H9 (cell line): ENCODE data around the gene LRCOL1. TPM values are rescaled to one million over a fixed set of nuclear protein-coding genes. Genes with fewer than 3 reads are reported as not detected.

Experiments
- DNase-seq: peaks from one replicate; pipeline ENCODE4 v3.0.0-alpha.2; 2017
- H2AFZ ChIP-seq: one replicate; pipeline ENCODE4 v1.6.1; 2013; ENCODE audit warnings: mild to moderate bottlenecking, low read length, control low read depth, moderate library complexity
- H2AK5ac ChIP-seq: 2 replicates; pipeline ENCODE4 v1.6.1; 2013; ENCODE audit warnings: low read length, control low read depth, mixed read lengths; ENCODE audit not compliant: insufficient read length
- H2BK120ac ChIP-seq: one replicate; pipeline ENCODE4 v1.6.1; 2013; ENCODE audit warnings: low read depth, mild to moderate bottlenecking, low read length, control low read depth, inconsistent platforms; ENCODE audit not compliant: poor library complexity, severe bottlenecking
- H2BK12ac ChIP-seq: 2 replicates; pipeline ENCODE4 v1.6.1; 2013; ENCODE audit warnings: low read length, control low read depth, mixed read lengths, low read depth; ENCODE audit not compliant: insufficient read length
- H2BK15ac ChIP-seq: 2 replicates; pipeline ENCODE4 v1.6.1; 2013; ENCODE audit warnings: low read depth, low read length, control low read depth
- H2BK20ac ChIP-seq: one replicate; pipeline ENCODE4 v1.6.1; 2013; ENCODE audit warnings: low read depth, mild to moderate bottlenecking, low read length, control low read depth, inconsistent platforms; ENCODE audit not compliant: poor library complexity, severe bottlenecking
- H2BK5ac ChIP-seq: 2 replicates; pipeline ENCODE4 v1.6.1; 2013; ENCODE audit warnings: low read length, control low read depth, mixed read lengths; ENCODE audit not compliant: insufficient read length
- H3K14ac ChIP-seq: 2 replicates; pipeline ENCODE4 v1.6.1; 2013; ENCODE audit warnings: low read length, control low read depth; ENCODE audit not compliant: insufficient read depth
- H3K18ac ChIP-seq: 2 replicates; pipeline ENCODE4 v1.6.1; 2013; ENCODE audit warnings: low read depth, mild to moderate bottlenecking, mixed read lengths, low read length, control low read depth; ENCODE audit not compliant: insufficient read length
- H3K23ac ChIP-seq: 2 replicates; pipeline ENCODE4 v1.6.1; 2013; ENCODE audit warnings: low read length, control low read depth, mixed read lengths, low read depth; ENCODE audit not compliant: insufficient read length
- H3K23me2 ChIP-seq: 2 replicates; pipeline ENCODE4 v1.6.1; 2013; ENCODE audit warnings: low read depth, mild to moderate bottlenecking, mixed read lengths, low read length, control low read depth; ENCODE audit not compliant: insufficient read length, poor library complexity, severe bottlenecking
- H3K27ac ChIP-seq: 2 replicates; pipeline ENCODE4 v1.5.1; 2013; ENCODE audit warnings: low read length, control low read depth, mixed read lengths, low read depth; ENCODE audit not compliant: insufficient read length
- H3K27me3 ChIP-seq: 2 replicates; pipeline ENCODE4 v1.6.1; 2013; ENCODE audit warnings: low read length, control low read depth, inconsistent platforms; ENCODE audit not compliant: insufficient read depth
- H3K4ac ChIP-seq: 2 replicates; pipeline ENCODE4 v1.6.1; 2013; ENCODE audit warnings: low read depth, mild to moderate bottlenecking, control low read depth, inconsistent platforms, low read length, moderate library complexity
- H3K4me1 ChIP-seq: 2 replicates; pipeline ENCODE4 v1.6.1; 2013; ENCODE audit warnings: low read length, control low read depth, inconsistent platforms; ENCODE audit not compliant: insufficient read depth
- H3K4me2 ChIP-seq: 2 replicates; pipeline ENCODE4 v1.6.1; 2013; ENCODE audit warnings: low read length, control low read depth, mixed read lengths; ENCODE audit not compliant: insufficient read length, insufficient read depth
- H3K56ac ChIP-seq: 2 replicates; pipeline ENCODE4 v1.6.1; 2013; ENCODE audit warnings: low read depth, mild to moderate bottlenecking, mixed read lengths, low read length, control low read depth; ENCODE audit not compliant: insufficient read length
- H3K79me1 ChIP-seq: 2 replicates; pipeline ENCODE4 v1.6.1; 2013; ENCODE audit warnings: low read depth, mild to moderate bottlenecking, moderate library complexity, low read length, control low read depth, inconsistent platforms; ENCODE audit not compliant: insufficient read depth, poor library complexity, severe bottlenecking
- H3K79me2 ChIP-seq: 2 replicates; pipeline ENCODE4 v1.6.1; 2013; ENCODE audit warnings: low read length, control low read depth, inconsistent platforms; ENCODE audit not compliant: insufficient read depth
- H3K9ac ChIP-seq: 2 replicates; pipeline ENCODE4 v1.6.1; 2013; ENCODE audit warnings: low read length, control low read depth, mixed read lengths; ENCODE audit not compliant: insufficient read length; ENCODE audit errors: extremely low read depth
- H3K9me3 ChIP-seq: one replicate; pipeline ENCODE4 v1.6.1; 2013; ENCODE audit warnings: low read depth, low read length, inconsistent platforms; ENCODE audit not compliant: control insufficient read depth
- H3T11ph ChIP-seq: one replicate; pipeline ENCODE4 v1.6.1; 2013; ENCODE audit warnings: mild to moderate bottlenecking, low read length, control low read depth, inconsistent platforms
- H4K20me1 ChIP-seq: one replicate; pipeline ENCODE4 v1.6.1; 2013; ENCODE audit not compliant: control insufficient read depth, insufficient read length, insufficient read depth
- H4K5ac ChIP-seq: 2 replicates; pipeline ENCODE4 v1.6.1; 2013; ENCODE audit warnings: low read depth, mild to moderate bottlenecking, mixed read lengths, low read length, control low read depth; ENCODE audit not compliant: insufficient read length
- H4K8ac ChIP-seq: replicated peaks from 2 replicates; pipeline ENCODE4 v1.6.1; 2013; ENCODE audit warnings: low read length, control low read depth, mixed read lengths, low read depth; ENCODE audit not compliant: insufficient read length
- H4K91ac ChIP-seq: 2 replicates; pipeline ENCODE4 v1.6.1; 2013; ENCODE audit warnings: low read depth, mild to moderate bottlenecking, moderate library complexity, mixed read lengths, low read length, control low read depth; ENCODE audit not compliant: insufficient read length
- H3K27ac Mint-ChIP-seq, 3 experiments: 2 replicates in 2 of 3; 3 replicates in 1 of 3; pipeline ENCODE4 v1.8.0; 2020 to 2021; ENCODE audit warnings: mixed read lengths in 3 of 3, mild to moderate bottlenecking in 1 of 3, moderate library complexity in 1 of 3
- H3K27me3 Mint-ChIP-seq: 2 replicates; pipeline ENCODE4 v1.8.0; 2021; ENCODE audit warnings: low read depth, mild to moderate bottlenecking, moderate library complexity, mixed read lengths
- H3K36me3 Mint-ChIP-seq, 3 experiments: 2 replicates in 2 of 3; 3 replicates in 1 of 3; pipeline ENCODE4 v1.8.0; 2020 to 2021; ENCODE audit warnings: low read depth in 3 of 3, mixed read lengths in 3 of 3; ENCODE audit not compliant: insufficient read depth in 1 of 3
- H3K4me1 Mint-ChIP-seq, 2 experiments: 2 replicates each; pipeline ENCODE4 v1.8.0; 2020; ENCODE audit warnings: mixed read lengths in 2 of 2
- H3K4me3 Mint-ChIP-seq, 2 experiments: 2 replicates in 1 of 2; 3 replicates in 1 of 2; pipeline ENCODE4 v1.8.0; 2020 to 2021; ENCODE audit warnings: mild to moderate bottlenecking in 2 of 2, mixed read lengths in 2 of 2, moderate library complexity in 1 of 2
- H3K9me3 Mint-ChIP-seq, 2 experiments: 2 replicates in 1 of 2; 3 replicates in 1 of 2; pipeline ENCODE4 v1.8.0; 2020; ENCODE audit warnings: mild to moderate bottlenecking in 2 of 2, mixed read lengths in 2 of 2, moderate library complexity in 1 of 2
- CTCF ChIP-seq: fragments of 200-600 bp; sonication (generic); conservative IDR thresholded peaks from 3 replicates; pipeline ENCODE4 v1.8.0; 2021; ENCODE audit warnings: antibody characterized with exemption, mild to moderate bottlenecking
- WGBS: extraction: QIAGEN DNeasy Blood & Tissue Kit; methylation state at CpG from one replicate; pipeline ENCODE4 v1.1.7; 2013; ENCODE audit warnings: missing lambda C conversion rate, low lambda C conversion rate, mixed read lengths; ENCODE audit not compliant: insufficient read length; ENCODE audit errors: extremely low coverage; 5-methylcytosine and 5-hydroxymethylcytosine counted together
- total RNA-seq: library from RNA; stranded (reverse); gene quantifications from 2 replicates; pipeline ENCODE4 v1.2.1, GENCODE V29; 2021

Gene LRCOL1
- total RNA-seq, 1 experiment from 2014 or later, result not detected

- H2BK120ac ChIP-seq, result no peak overlapping the region
- no peak overlapping the region for H3K14ac ChIP-seq
- no peaks in the 10 kb centered on the region for H4K20me1 ChIP-seq
- H3K9me3 ChIP-seq, result peaks cover 4% of the 10 kb centered on the region
- H3K79me1 ChIP-seq, result no peaks in the 10 kb centered on the region
- DNase-seq, result no peak
- no peak for TF ChIP-seq CTCF
- peaks cover 16% of the 10 kb centered on the region for H3K27me3 ChIP-seq
- H2BK20ac ChIP-seq, result no peak overlapping the region
- no peak overlapping the region for H3K27ac ChIP-seq
- H3K56ac ChIP-seq, result no peak overlapping the region
- H3T11ph ChIP-seq, result no peak overlapping the region
- H2AFZ ChIP-seq, result no peak overlapping the region
- Mint-ChIP-seq H3K27ac (no peak overlapping the region), H3K36me3 (peaks cover 0 to 3% (median 3%) of the 10 kb centered on the region in 3 experiments; a peak in 3 of 7 replicates), H3K27me3 (peaks cover 95% of the 10 kb centered on the region), H3K4me1 (peaks cover 9 to 11% of the 10 kb centered on the region in 2 experiments), H3K4me3 (no peak overlapping the region), H3K9me3 (peaks cover 7 to 10% of the 10 kb centered on the region in 2 experiments)
- no peaks in the 10 kb centered on the region for H3K4me1 ChIP-seq
- H3K4me2 ChIP-seq, result no peak overlapping the region
- no peaks in the 10 kb centered on the region for H3K23me2 ChIP-seq
- H2BK5ac ChIP-seq, result no peak overlapping the region
- H3K23ac ChIP-seq, result no peak overlapping the region
- H4K91ac ChIP-seq, result no peak overlapping the region
- no peak overlapping the region for H4K8ac ChIP-seq
- H4K5ac ChIP-seq, result no peak overlapping the region
- no peak overlapping the region for H2BK15ac ChIP-seq
- H3K4ac ChIP-seq, result no peak overlapping the region
- no CpG with 5 or more reads among the region's 16 CpGs for WGBS
- no peak overlapping the region for H3K9ac ChIP-seq
- no peaks in the 10 kb centered on the region for H3K79me2 ChIP-seq
- H2BK12ac ChIP-seq, result no peak overlapping the region
- no peak overlapping the region for H2AK5ac ChIP-seq
- H3K18ac ChIP-seq, result no peak overlapping the region
These were observed 3.9 kb downstream of the LRCOL1 start for GRCh38 chr12:132606466-132606865.
